Gastrocnemius medialis (tissue), 4 donors: ENCODE results near the gene SPPL3. TPM values are rescaled to one million over a fixed set of nuclear protein-coding genes. Genes with fewer than 3 reads are reported as not detected.

Experiments
- ATAC-seq, 2 donors: fragments of 150-250 bp; one replicate each; pipeline ENCODE4 v1.9.1; 2016
- DNase-seq, 2 donors: peaks; one replicate each; pipeline ENCODE4 v3.0.0-alpha.2; 2019
- H3K27ac ChIP-seq, 4 donors: fragments of 200-600 bp; sonication (generic); 1 replicate in 1 of 4; 2 replicates in 3 of 4; pipeline ENCODE4 v1.5.1; 2016 to 2018; ENCODE audit warnings: mild to moderate bottlenecking in 2 of 4, moderate library complexity in 1 of 4
- H3K27me3 ChIP-seq, 3 donors: fragments of 200-600 bp; sonication (generic) in 2 of 3; 1 replicate in 1 of 3; 2 replicates in 2 of 3; pipeline versions ENCODE4 v1.5.1 to v1.6.0; 2016 to 2019; ENCODE audit warnings: mild to moderate bottlenecking in 1 of 3, moderate library complexity in 1 of 3
- H3K36me3 ChIP-seq, 2 donors: fragments of 200-600 bp; sonication (generic) in 1 of 2; one replicate each; pipeline ENCODE4 v1.5.1; 2017 to 2018
- H3K4me1 ChIP-seq, 2 donors: fragments of 200-600 bp; sonication (generic) in 1 of 2; one replicate each; pipeline ENCODE4 v1.5.1; 2016 to 2017; ENCODE audit warnings: mild to moderate bottlenecking in 2 of 2
- H3K4me3 ChIP-seq, 4 donors: fragments of 200-600 bp; sonication (generic) in 3 of 4; 1 replicate in 1 of 4; 2 replicates in 3 of 4; pipeline ENCODE4 v1.5.1; 2016 to 2019; ENCODE audit warnings: mild to moderate bottlenecking in 2 of 4
- H3K9me3 ChIP-seq, 3 donors: fragments of 200-600 bp; sonication (generic) in 2 of 3; 1 replicate in 1 of 3; 2 replicates in 2 of 3; pipeline ENCODE4 v1.5.1; 2016 to 2019
- CTCF ChIP-seq, 5 experiments: fragments of 450-650 bp in 3 of 5; fragments of 200-600 bp in 2 of 5; sonication (generic) in 2 of 5; IDR thresholded peaks in 4 of 5; conservative IDR thresholded peaks in 1 of 5; 1 replicate in 4 of 5; 2 replicates in 1 of 5; pipeline ENCODE4 v1.5.1; 2016 to 2019; ENCODE audit warnings: antibody characterized with exemption in 5 of 5, mild to moderate bottlenecking in 3 of 5, moderate library complexity in 3 of 5
- POLR2A ChIP-seq, 2 donors: fragments of 450-650 bp; IDR thresholded peaks; one replicate each; pipeline ENCODE4 v1.6.1; 2017; ENCODE audit warnings: antibody characterized with exemption in 2 of 2, mild to moderate bottlenecking in 2 of 2, moderate library complexity in 2 of 2
- in situ Hi-C, 4 donors: fragments of 200-750 bp; cut with MboI; loops; one replicate each; pipeline versions ENCODE4 v1.15.0 to v1.8.0; 2017; ENCODE audit warnings: low sequenced_read_pairs in 4 of 4
- intact Hi-C: fragments of 100-400 bp; cut with DNase I; formaldehyde crosslinking; loops from one replicate; pipeline ENCODE4 v1.15.1; 2023; ENCODE audit warnings: low total_unique reads
- total RNA-seq, 4 donors: library from RNA; depleted of rRNA; stranded (reverse); fragments of >200 nt; gene quantifications; one replicate each; pipeline versions ENCODE4 v1.1.0 to v1.2.3, GENCODE V29; 2016

Gene SPPL3
- total RNA-seq, 4 donors from 2014 or later: 10.1 to 21.3 (median 10.6) TPM

- Histone ChIP-seq H3K9me3 (no peaks in the 10 kb centered on the region), H3K4me1 (peaks cover 23 to 29% of the 10 kb centered on the region in 2 donors), H3K4me3 (no peak overlapping the region), H3K36me3 (no peaks in the 10 kb centered on the region), H3K27me3 (no peaks in the 10 kb centered on the region), H3K27ac (no peak overlapping the region)
- intact Hi-C loops: no loop called here
- TF ChIP-seq CTCF (IDR thresholded peaks at IDR 0.05 in 4 of 5, conservative IDR thresholded peaks at IDR 0.05 in 1 of 5) (no peak), POLR2A (IDR thresholded peaks at IDR 0.05) (no peak)
- ATAC-seq: no peak
- no peak for DNase-seq
- in situ Hi-C loops: no loop called here
These were observed 29.5 kb downstream of the SPPL3 start for GRCh38 chr12:120874547-120875245.

DNA sequence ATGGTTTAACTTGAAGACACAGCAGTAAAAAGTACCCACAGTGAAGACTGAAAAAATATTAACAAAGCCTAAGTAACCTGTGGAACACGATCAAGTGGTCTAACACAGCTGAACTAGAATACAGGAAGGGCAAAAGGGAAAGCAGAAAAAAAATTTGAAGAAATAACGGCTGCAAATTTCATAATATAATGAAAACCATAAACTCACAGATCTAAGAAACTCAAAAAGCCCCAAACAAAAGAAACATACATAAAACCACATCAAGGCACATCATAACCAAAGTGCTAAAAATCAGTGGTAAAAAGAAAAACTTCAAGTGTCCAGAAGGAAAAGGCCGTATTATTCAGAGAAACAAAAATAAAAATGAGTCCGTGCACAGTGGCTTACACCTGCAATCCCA is 30.9 kb downstream of the SPPL3 start:
- H3K27ac ChIP-seq: no peak overlapping the region
- no peak for TF ChIP-seq POLR2A (IDR thresholded peaks at IDR 0.05)
- TF ChIP-seq CTCF (IDR thresholded peaks at IDR 0.05 in 4 of 5, conservative IDR thresholded peaks at IDR 0.05 in 1 of 5): no peak
- H3K27me3 ChIP-seq: no peaks in the 10 kb centered on the region
- ATAC-seq (no peak), DNase-seq (no peak)
- no peaks in the 10 kb centered on the region for H3K36me3 ChIP-seq
- in situ Hi-C loops: no loop called here
- H3K9me3 ChIP-seq: no peaks in the 10 kb centered on the region
- no peak overlapping the region for H3K4me3 ChIP-seq
- peaks cover 23 to 29% of the 10 kb centered on the region in 2 donors for H3K4me1 ChIP-seq
- intact Hi-C loops: no loop called here

DNA sequence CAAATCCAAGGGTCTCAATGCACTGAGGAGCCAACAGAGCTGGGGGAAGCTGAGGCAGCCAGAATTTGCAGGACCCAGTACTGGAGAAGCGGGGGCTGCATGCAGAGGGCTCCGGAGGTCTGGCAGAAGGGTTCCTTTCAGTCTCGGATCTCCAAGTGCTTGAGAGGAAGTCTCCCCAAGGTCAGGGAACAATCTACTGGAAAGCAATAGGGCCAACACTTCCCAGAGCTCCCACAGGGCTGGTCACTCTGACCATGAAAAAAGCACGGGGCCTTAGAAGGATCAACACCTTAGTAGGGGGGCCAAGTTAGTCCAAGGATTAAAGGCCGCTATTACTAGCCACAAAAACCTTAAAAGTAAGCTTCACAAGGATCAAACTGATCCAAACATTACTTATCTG is 31.7 kb downstream of the SPPL3 start:
- Histone ChIP-seq H3K4me1 (peaks cover 23 to 29% of the 10 kb centered on the region in 2 donors), H3K27ac (no peak overlapping the region), H3K27me3 (no peaks in the 10 kb centered on the region), H3K4me3 (no peak overlapping the region), H3K36me3 (no peaks in the 10 kb centered on the region), H3K9me3 (no peaks in the 10 kb centered on the region)
- no peak for DNase-seq
- ATAC-seq: no peak
- TF ChIP-seq POLR2A (IDR thresholded peaks at IDR 0.05) (no peak), CTCF (IDR thresholded peaks at IDR 0.05 in 4 of 5, conservative IDR thresholded peaks at IDR 0.05 in 1 of 5) (no peak)
- intact Hi-C loops: no loop called here
- in situ Hi-C loops: no loop called here

GRCh38 chr12:120870415-120870814 is 33.7 kb downstream of the SPPL3 start:
- Histone ChIP-seq H3K27ac (no peak overlapping the region), H3K4me3 (no peak overlapping the region), H3K36me3 (no peaks in the 10 kb centered on the region), H3K27me3 (no peaks in the 10 kb centered on the region), H3K4me1 (peaks cover 31 to 47% of the 10 kb centered on the region in 2 donors), H3K9me3 (no peaks in the 10 kb centered on the region)
- intact Hi-C loops (no loop called here), in situ Hi-C loops (no loop called here)
- TF ChIP-seq CTCF (IDR thresholded peaks at IDR 0.05 in 4 of 5, conservative IDR thresholded peaks at IDR 0.05 in 1 of 5): no peak
- no peak for TF ChIP-seq POLR2A (IDR thresholded peaks at IDR 0.05)
- DNase-seq: no peak
- no peak for ATAC-seq

DNA sequence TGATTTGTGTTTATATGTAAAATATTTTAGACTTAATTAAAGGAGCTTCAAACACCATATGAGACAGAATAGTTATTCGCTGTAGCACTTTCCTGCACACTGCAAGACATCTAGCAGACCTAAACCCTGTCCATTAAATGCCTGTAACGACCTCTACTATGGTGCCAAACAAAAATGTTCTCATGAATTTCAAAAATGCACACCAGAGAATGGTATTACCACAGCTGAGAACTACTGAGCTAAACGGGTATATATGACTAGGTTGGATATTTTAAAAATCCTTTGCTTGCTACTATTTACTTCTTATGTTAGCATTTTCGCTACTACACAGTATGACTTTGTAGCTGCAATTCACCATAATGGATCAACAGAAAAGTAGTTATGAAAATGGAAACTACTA is 34.8 kb downstream of the SPPL3 start:
- Histone ChIP-seq H3K36me3 (no peaks in the 10 kb centered on the region), H3K4me3 (no peak overlapping the region), H3K4me1 (peaks cover 30 to 41% of the 10 kb centered on the region in 2 donors), H3K27me3 (no peaks in the 10 kb centered on the region), H3K9me3 (no peaks in the 10 kb centered on the region), H3K27ac (no peak overlapping the region)
- DNase-seq: no peak
- in situ Hi-C loops (no loop called here), intact Hi-C loops (loop anchor here (10.0 kb wide), 1 partner anchor 95 kb away; no protein-coding TSS in a partner anchor)
- TF ChIP-seq POLR2A (IDR thresholded peaks at IDR 0.05) (no peak), CTCF (IDR thresholded peaks at IDR 0.05 in 4 of 5, conservative IDR thresholded peaks at IDR 0.05 in 1 of 5) (no peak)
- ATAC-seq: no peak
